ENCODE results near the gene BTAF1. TPM values are rescaled to one million over a fixed set of nuclear protein-coding genes. Genes with fewer than 3 reads are reported as not detected.

Gene BTAF1
- total RNA-seq, 4 donors from 2014 or later: 25.1 to 81.7 (median 36.2) TPM

DNA sequence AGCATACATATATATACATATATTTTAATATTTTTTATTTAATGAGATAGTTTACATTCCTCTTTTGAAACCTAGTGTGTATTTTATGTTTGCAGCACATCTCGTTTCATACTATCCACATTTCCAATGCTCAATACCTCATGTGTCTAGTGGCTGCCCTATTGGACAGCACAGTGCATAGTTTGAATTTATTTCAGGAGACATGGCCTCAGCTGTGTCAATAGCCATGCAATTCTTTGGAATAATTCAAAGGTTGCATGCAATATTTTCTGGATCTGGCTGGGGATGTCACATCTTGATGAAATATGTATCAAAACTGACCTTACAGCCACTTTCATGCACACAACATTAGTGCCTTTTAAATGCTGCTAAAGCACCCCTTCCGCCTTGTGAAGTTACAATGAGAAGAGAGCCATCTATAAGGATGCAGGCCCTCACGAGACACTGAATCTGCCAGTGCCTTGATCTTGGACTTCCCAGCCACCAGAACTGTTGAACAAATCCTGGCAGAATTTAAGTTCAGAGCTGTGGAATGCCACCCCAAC lies 27.3 kb upstream of the BTAF1 start:
- H3K9me3 ChIP-seq: no peaks in the 10 kb centered on the region
- no peak overlapping the region for H3K4me3 ChIP-seq
- H3K36me3 ChIP-seq: no peaks in the 10 kb centered on the region
- no peak overlapping the region for H3K27ac ChIP-seq
- 65 to 86% methylated on average over 2 to 3 of the region's 3 CpGs for WGBS, 2 donors (ENCODE audit: low coverage in 1 of 2)
- no peaks in the 10 kb centered on the region for H3K4me1 ChIP-seq
- TF ChIP-seq EP300 (IDR thresholded peaks at IDR 0.05) (no peak), POLR2AphosphoS5 (IDR thresholded peaks at IDR 0.05) (no peak), POLR2A (IDR thresholded peaks at IDR 0.05) (no peak)
- TF ChIP-seq, protein P1, sequence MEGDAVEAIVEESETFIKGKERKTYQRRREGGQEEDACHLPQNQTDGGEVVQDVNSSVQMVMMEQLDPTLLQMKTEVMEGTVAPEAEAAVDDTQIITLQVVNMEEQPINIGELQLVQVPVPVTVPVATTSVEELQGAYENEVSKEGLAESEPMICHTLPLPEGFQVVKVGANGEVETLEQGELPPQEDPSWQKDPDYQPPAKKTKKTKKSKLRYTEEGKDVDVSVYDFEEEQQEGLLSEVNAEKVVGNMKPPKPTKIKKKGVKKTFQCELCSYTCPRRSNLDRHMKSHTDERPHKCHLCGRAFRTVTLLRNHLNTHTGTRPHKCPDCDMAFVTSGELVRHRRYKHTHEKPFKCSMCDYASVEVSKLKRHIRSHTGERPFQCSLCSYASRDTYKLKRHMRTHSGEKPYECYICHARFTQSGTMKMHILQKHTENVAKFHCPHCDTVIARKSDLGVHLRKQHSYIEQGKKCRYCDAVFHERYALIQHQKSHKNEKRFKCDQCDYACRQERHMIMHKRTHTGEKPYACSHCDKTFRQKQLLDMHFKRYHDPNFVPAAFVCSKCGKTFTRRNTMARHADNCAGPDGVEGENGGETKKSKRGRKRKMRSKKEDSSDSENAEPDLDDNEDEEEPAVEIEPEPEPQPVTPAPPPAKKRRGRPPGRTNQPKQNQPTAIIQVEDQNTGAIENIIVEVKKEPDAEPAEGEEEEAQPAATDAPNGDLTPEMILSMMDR (IDR thresholded peaks at IDR 0.05): no peak
- ATAC-seq: no peak
- H3K27me3 ChIP-seq: no peaks in the 10 kb centered on the region

GRCh38 chr10:91897421-91897820 lies 26.1 kb upstream of the BTAF1 start:
- TF ChIP-seq, protein P1 (IDR thresholded peaks at IDR 0.05): no peak
- TF ChIP-seq POLR2AphosphoS5 (IDR thresholded peaks at IDR 0.05) (no peak), POLR2A (IDR thresholded peaks at IDR 0.05) (no peak), EP300 (IDR thresholded peaks at IDR 0.05) (no peak)
- no peak overlapping the region for H3K27ac ChIP-seq
- H3K4me3 ChIP-seq: no peak overlapping the region
- no peak for ATAC-seq
- no peaks in the 10 kb centered on the region for H3K36me3 ChIP-seq
- no peaks in the 10 kb centered on the region for H3K27me3 ChIP-seq
- H3K9me3 ChIP-seq: no peaks in the 10 kb centered on the region
- WGBS, 2 donors (ENCODE audit: low coverage in 1 of 2): 59 to 62% methylated on average over 7 to 8 of the region's 8 CpGs
- H3K4me1 ChIP-seq: no peaks in the 10 kb centered on the region

DNA sequence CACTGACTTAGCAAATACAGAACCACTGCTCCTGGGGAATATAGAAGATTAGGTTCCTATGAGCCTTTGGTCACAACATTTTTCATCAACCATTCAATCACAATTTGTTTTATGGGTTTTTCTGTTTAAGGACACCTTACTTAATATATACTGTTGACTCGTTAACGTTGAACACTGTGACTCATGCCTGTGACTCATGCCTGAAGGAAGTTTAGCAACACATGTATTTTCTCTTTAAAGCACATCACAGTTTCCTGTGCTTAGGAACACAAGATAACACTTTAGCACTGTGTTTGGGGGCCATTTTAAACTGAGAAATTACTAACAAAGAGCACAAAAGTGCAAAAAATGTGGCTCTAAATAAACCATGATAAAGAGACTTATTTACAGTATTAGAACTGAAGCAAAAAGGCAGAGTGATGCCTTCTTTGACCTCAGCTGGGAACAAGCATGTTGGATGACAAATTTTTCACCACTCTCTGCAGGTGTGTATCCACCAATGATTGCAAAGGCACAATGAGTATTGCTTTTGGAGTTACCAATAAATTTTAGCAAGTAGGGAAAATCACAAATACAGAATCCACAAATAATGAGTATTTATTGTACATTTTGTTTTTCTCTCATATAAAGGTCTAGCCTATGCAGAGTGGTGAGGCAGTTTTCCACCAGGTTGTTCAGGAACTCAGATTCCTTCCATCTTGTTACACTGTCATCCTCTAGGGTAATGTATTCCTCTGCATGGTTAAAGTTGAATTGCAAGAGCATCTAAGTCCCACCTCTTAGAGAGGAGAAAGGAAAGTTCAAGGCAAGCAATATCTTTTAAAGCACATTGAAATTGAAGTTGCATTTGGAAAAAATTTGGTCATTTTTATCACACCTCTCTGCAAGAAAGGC lies 21.5 kb upstream of the BTAF1 start:
- Histone ChIP-seq H3K36me3 (no peaks in the 10 kb centered on the region), H3K27ac (no peak overlapping the region), H3K4me3 (no peak overlapping the region), H3K27me3 (no peaks in the 10 kb centered on the region), H3K9me3 (no peaks in the 10 kb centered on the region), H3K4me1 (peaks cover 0 to under 1% (median 0%) of the 10 kb centered on the region in 3 donors)
- ATAC-seq: peak; percentile 69
- 0% methylated on average over 2 of the region's 2 CpGs for WGBS, 2 donors (ENCODE audit: low coverage in 1 of 2)
- TF ChIP-seq POLR2A (IDR thresholded peaks at IDR 0.05) (no peak), POLR2AphosphoS5 (IDR thresholded peaks at IDR 0.05) (peak; percentile 27)

DNA sequence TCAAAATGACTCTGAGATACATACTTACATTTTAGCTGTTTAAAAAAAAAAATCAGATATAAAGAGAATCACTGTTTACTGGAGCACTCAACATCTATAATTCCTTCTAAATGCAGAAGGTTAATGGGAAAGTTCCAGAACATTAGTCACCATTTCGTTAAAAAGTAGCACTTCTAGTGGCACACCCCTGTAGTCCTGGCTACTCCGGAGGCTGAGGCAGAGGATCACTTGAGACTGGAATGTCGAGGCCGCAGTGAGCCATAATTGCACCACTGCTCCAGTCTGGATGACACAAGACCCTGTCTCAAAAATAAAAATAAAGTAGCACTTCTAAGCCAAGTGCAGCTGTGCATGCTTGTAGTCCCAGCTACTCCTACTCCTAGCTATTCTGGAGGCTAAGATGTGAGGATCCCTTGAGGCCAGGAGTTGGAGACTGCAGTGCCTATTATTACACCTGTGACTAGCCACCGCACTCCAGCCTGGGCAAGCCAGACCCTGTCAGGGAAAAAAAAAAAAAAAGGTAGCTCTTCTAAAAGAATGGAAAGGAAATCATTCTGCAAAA lies 16.5 kb upstream of the BTAF1 start:
- H3K9me3 ChIP-seq: no peaks in the 10 kb centered on the region
- H3K4me3 ChIP-seq: no peak overlapping the region
- peaks cover 0 to 29% (median 0%) of the 10 kb centered on the region in 3 donors for H3K4me1 ChIP-seq
- H3K27me3 ChIP-seq: no peaks in the 10 kb centered on the region
- no peak overlapping the region for H3K27ac ChIP-seq
- H3K36me3 ChIP-seq: no peaks in the 10 kb centered on the region
- 60 to 79% methylated on average over 1 to 4 of the region's 5 CpGs for WGBS, 2 donors (ENCODE audit: low coverage in 1 of 2)
- TF ChIP-seq, protein P1 (IDR thresholded peaks at IDR 0.05): no peak
- no peak for ATAC-seq

DNA sequence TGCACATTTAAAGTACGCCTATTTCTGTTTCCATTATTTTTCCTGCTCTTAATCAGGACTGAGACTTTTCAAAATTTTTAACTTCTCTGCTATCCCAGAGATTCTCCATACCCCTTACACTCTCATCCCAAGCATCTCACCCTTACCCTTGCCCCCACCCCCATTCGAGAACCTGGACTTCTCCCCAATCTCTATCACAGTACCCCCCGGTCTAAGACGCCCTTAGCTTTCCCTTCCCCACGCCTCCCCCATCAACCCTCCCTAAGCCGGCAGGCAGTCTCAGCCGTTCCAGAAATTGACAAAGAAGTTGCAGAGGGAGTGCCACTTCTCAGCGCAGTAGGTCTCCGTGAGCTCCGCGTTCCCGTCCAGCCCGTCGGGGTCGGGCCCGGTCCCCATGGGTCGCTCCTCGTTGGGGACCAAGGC lies 15.6 kb upstream of the BTAF1 start:
- H3K9me3 ChIP-seq: no peaks in the 10 kb centered on the region
- peak overlapping the region; percentile 74 to 75 for H3K4me3 ChIP-seq
- H3K27me3 ChIP-seq: no peaks in the 10 kb centered on the region
- ATAC-seq: peak; percentile 6
- 8 to 13% methylated on average over 3 to 9 of the region's 18 CpGs for WGBS, 2 donors (ENCODE audit: low coverage in 1 of 2)
- TF ChIP-seq POLR2AphosphoS5 (IDR thresholded peaks at IDR 0.05): no peak
- TF ChIP-seq POLR2A (IDR thresholded peaks at IDR 0.05): no peak
- TF ChIP-seq, protein P1 (IDR thresholded peaks at IDR 0.05): no peak
- TF ChIP-seq EP300 (IDR thresholded peaks at IDR 0.05): no peak
- peaks cover 0 to 29% (median 0%) of the 10 kb centered on the region in 3 donors for H3K4me1 ChIP-seq
- H3K27ac ChIP-seq: peak overlapping the region in 3 of 4 donors; percentile 72 to 81 (median 77)
- no peaks in the 10 kb centered on the region for H3K36me3 ChIP-seq
